ENCODE data around the gene CD99L2. TPM values are rescaled to one million over a fixed set of nuclear protein-coding genes. Genes with fewer than 3 reads are reported as not detected.
"Not testable (repeated sequence)": the region's sequence is repeated elsewhere in the genome, so short reads cannot be mapped to it uniquely, and the experiment has no call there.

CD99L2 gene
- polyA plus RNA-seq, 1 donor = 21.7 TPM

GRCh38 chrX:150841456-150842197, 56.8 kb downstream of the CD99L2 start:
- no peak overlapping the region for H3K4me3 ChIP-seq (ENCODE audit: low read length)
- no peak for DNase-seq
- H3K9me3 ChIP-seq (ENCODE audit: control insufficient read depth, low read depth, low read length) = no peaks in the 10 kb centered on the region
- H3K27me3 ChIP-seq (ENCODE audit: control insufficient read depth, insufficient read depth, low read length) = no peaks in the 10 kb centered on the region
- H3K4me1 ChIP-seq (ENCODE audit: control insufficient read depth, insufficient read depth, low read length) = no peaks in the 10 kb centered on the region
- H3K27ac ChIP-seq (ENCODE audit: low read length) = no peak overlapping the region
- H3K36me3 ChIP-seq (ENCODE audit: control insufficient read depth, insufficient read depth, low read length) = no peaks in the 10 kb centered on the region
- WGBS (ENCODE audit: insufficient coverage, low lambda C conversion rate) = no CpG with 5 or more reads among the region's 6 CpGs

DNA sequence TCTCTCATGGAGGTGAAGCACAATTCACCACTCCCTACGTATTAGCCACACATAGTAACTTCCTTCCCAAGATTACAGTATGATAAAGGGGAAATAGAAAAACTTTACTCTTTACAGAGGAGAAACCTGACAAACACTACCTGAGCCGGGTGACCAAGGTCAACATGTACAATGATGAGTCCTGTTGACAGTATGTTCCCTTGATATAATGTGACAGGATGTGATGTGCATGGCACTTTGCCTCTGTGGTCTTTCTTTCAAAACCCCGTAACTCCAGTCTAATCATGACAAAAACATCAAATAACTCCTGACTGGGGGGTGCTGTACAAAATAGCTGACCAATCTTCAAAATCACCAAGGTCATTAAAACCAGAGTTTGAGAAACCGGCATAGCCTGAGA, 60.6 kb downstream of the CD99L2 start:
- H3K4me3 ChIP-seq (ENCODE audit: low read length) = no peak overlapping the region
- H3K9me3 ChIP-seq (ENCODE audit: control insufficient read depth, low read depth, low read length) = no peaks in the 10 kb centered on the region
- no CpG with 5 or more reads among the region's 4 CpGs for WGBS (ENCODE audit: insufficient coverage, low lambda C conversion rate)
- H3K27me3 ChIP-seq (ENCODE audit: control insufficient read depth, insufficient read depth, low read length) = no peaks in the 10 kb centered on the region
- H3K27ac ChIP-seq (ENCODE audit: low read length) = no peak overlapping the region
- DNase-seq = no peak
- no peaks in the 10 kb centered on the region for H3K4me1 ChIP-seq (ENCODE audit: control insufficient read depth, insufficient read depth, low read length)
- H3K36me3 ChIP-seq (ENCODE audit: control insufficient read depth, insufficient read depth, low read length) = no peaks in the 10 kb centered on the region

GRCh38 chrX:150834695-150835094, 63.8 kb downstream of the CD99L2 start:
- DNase-seq = no peak
- 100% methylated on average over 1 of the region's 1 CpG for WGBS (ENCODE audit: insufficient coverage, low lambda C conversion rate)
- Histone ChIP-seq H3K36me3 (ENCODE audit: control insufficient read depth, insufficient read depth, low read length) (no peaks in the 10 kb centered on the region), H3K4me1 (ENCODE audit: control insufficient read depth, insufficient read depth, low read length) (no peaks in the 10 kb centered on the region), H3K4me3 (ENCODE audit: low read length) (no peak overlapping the region), H3K27me3 (ENCODE audit: control insufficient read depth, insufficient read depth, low read length) (no peaks in the 10 kb centered on the region), H3K9me3 (ENCODE audit: control insufficient read depth, low read depth, low read length) (no peaks in the 10 kb centered on the region), H3K27ac (ENCODE audit: low read length) (no peak overlapping the region)

GRCh38 chrX:150833454-150834056, 64.9 kb downstream of the CD99L2 start:
- H3K36me3 ChIP-seq (ENCODE audit: control insufficient read depth, insufficient read depth, low read length) = no peaks in the 10 kb centered on the region
- no peak overlapping the region for H3K27ac ChIP-seq (ENCODE audit: low read length)
- DNase-seq = no peak
- no peaks in the 10 kb centered on the region for H3K9me3 ChIP-seq (ENCODE audit: control insufficient read depth, low read depth, low read length)
- H3K4me1 ChIP-seq (ENCODE audit: control insufficient read depth, insufficient read depth, low read length) = no peaks in the 10 kb centered on the region
- H3K27me3 ChIP-seq (ENCODE audit: control insufficient read depth, insufficient read depth, low read length) = no peaks in the 10 kb centered on the region
- WGBS (ENCODE audit: insufficient coverage, low lambda C conversion rate) = no CpG with 5 or more reads among the region's 1 CpG
- H3K4me3 ChIP-seq (ENCODE audit: low read length) = no peak overlapping the region

DNA sequence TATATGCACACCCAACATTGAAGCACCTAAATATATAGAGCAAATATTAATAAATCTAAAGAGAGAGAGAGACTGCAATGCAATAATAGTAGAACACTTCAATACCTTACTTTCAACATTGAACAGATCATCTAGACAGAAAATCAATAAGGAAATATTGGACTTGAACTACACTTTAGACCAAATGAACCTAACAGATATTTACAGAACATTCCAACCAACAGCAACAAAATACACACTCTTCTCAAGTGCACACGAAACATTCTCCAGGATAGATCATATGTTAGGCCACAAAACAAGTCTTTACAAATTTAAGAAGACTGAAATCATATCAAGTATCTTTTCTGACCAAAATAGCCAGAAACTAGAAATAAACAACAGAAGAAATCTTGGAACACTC, 66.6 kb downstream of the CD99L2 start:
- no peaks in the 10 kb centered on the region for H3K9me3 ChIP-seq (ENCODE audit: control insufficient read depth, low read depth, low read length)
- no CpG with 5 or more reads among the region's 1 CpG for WGBS (ENCODE audit: insufficient coverage, low lambda C conversion rate)
- DNase-seq = no peak
- peaks cover under 1% of the 10 kb centered on the region for H3K36me3 ChIP-seq (ENCODE audit: control insufficient read depth, insufficient read depth, low read length)
- no peaks in the 10 kb centered on the region for H3K27me3 ChIP-seq (ENCODE audit: control insufficient read depth, insufficient read depth, low read length)
- H3K4me3 ChIP-seq (ENCODE audit: low read length) = no peak overlapping the region
- H3K4me1 ChIP-seq (ENCODE audit: control insufficient read depth, insufficient read depth, low read length) = no peaks in the 10 kb centered on the region
- no peak overlapping the region for H3K27ac ChIP-seq (ENCODE audit: low read length)

DNA sequence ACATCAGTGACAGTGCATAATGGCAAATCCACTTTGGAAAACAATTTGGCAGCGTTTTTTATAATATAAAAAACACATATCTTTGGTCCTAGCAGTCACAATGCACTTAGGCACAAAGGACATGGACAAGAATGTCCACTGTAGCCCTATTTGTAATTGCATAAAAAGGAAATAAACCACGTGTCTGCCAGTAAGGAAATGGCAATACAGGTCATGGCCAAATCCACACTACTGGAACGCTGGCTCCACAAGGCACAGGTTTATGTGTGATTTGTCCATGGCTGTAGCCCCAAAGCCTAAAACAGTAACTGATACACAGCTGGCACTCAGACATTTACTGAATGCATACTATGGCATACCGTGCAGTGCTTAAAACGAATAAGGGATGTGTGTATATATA, 69.7 kb downstream of the CD99L2 start:
- no CpG with 5 or more reads among the region's 5 CpGs for WGBS (ENCODE audit: insufficient coverage, low lambda C conversion rate)
- H3K27me3 ChIP-seq (ENCODE audit: control insufficient read depth, insufficient read depth, low read length) = no peaks in the 10 kb centered on the region
- no peaks in the 10 kb centered on the region for H3K4me1 ChIP-seq (ENCODE audit: control insufficient read depth, insufficient read depth, low read length)
- no peak for DNase-seq
- H3K9me3 ChIP-seq (ENCODE audit: control insufficient read depth, low read depth, low read length) = no peaks in the 10 kb centered on the region
- H3K4me3 ChIP-seq (ENCODE audit: low read length) = no peak overlapping the region
- no peak overlapping the region for H3K27ac ChIP-seq (ENCODE audit: low read length)
- peaks cover 3% of the 10 kb centered on the region for H3K36me3 ChIP-seq (ENCODE audit: control insufficient read depth, insufficient read depth, low read length)

DNA sequence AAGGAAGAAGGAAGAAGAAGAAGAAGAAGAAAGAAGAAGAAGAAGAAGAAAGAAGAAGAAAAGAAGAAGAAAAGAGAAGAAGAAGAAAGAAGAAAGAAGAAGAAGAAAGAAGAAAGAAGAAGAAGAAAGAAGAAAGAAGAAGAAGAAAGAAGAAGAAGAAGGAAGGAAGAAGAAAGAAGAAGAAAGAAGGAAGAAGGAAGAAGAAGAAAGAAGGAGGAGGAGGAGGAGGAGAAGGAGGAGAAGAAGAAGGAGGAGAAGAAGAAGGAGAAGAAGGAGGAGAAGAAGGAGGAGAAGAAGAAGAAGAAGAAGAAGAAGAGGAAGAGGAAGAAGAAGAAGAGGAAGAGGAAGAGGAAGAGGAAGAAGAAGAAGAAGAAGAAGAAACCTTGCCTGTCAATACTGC, 74.1 kb downstream of the CD99L2 start:
- H3K27me3 ChIP-seq (ENCODE audit: control insufficient read depth, insufficient read depth, low read length); H3K9me3 ChIP-seq (ENCODE audit: control insufficient read depth, low read depth, low read length); H3K4me3 ChIP-seq (ENCODE audit: low read length); DNase-seq; H3K36me3 ChIP-seq (ENCODE audit: control insufficient read depth, insufficient read depth, low read length); H3K27ac ChIP-seq (ENCODE audit: low read length); H3K4me1 ChIP-seq (ENCODE audit: control insufficient read depth, insufficient read depth, low read length): not testable (repeated sequence)

DNA sequence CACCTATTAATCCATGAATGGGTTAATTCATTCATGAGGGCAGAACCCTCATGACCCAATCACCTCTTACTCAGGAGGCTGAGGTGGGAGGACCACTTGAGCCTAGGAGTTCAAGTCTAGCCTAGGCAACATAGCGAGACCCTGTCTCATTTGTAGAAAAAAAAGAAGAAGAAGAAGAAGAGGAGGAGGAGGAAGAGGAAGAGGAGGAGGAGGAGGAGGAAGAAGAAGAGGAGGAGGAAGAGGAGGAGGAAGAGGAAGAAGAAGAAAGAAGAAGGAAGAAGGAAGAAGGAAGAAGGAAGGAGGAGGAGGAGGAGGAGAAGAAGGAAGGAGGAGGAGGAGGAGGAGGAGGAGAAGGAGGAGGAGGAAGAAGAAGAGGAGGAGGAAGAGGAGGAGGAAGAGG, 74.6 kb downstream of the CD99L2 start:
- not testable (repeated sequence) for H3K9me3 ChIP-seq (ENCODE audit: control insufficient read depth, low read depth, low read length)

DNA sequence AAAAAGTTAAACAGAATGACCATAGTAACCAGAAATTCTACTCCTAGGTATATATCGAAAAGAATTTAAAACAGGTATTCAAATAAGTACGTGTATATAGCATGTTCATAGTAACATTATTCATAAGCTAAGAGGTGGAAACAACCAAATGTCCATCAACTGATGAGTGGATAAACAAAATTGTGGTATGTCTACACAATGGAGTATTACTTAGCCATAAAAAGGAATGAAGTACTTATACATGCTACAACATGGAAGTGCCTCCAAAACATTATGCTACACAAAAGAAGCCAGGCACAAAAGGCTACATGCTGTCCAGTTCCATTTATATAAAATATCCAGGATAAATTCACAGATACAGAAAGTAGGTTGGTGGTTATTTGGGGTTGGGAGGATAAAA, 76.5 kb downstream of the CD99L2 start:
- Histone ChIP-seq H3K36me3 (ENCODE audit: control insufficient read depth, insufficient read depth, low read length) (peaks cover 3% of the 10 kb centered on the region), H3K27ac (ENCODE audit: low read length) (no peak overlapping the region), H3K4me3 (ENCODE audit: low read length) (no peak overlapping the region), H3K9me3 (ENCODE audit: control insufficient read depth, low read depth, low read length) (no peaks in the 10 kb centered on the region), H3K27me3 (ENCODE audit: control insufficient read depth, insufficient read depth, low read length) (no peaks in the 10 kb centered on the region), H3K4me1 (ENCODE audit: control insufficient read depth, insufficient read depth, low read length) (no peaks in the 10 kb centered on the region)
- DNase-seq = no peak
- no CpG with 5 or more reads among the region's 2 CpGs for WGBS (ENCODE audit: insufficient coverage, low lambda C conversion rate)

More for the DNA sequence above, 74.6 kb downstream of the CD99L2 start:
- 100% methylated on average over 1 of the region's 1 CpG for WGBS (ENCODE audit: insufficient coverage, low lambda C conversion rate)
- not testable (repeated sequence) for H3K27me3 ChIP-seq (ENCODE audit: control insufficient read depth, insufficient read depth, low read length); H3K36me3 ChIP-seq (ENCODE audit: control insufficient read depth, insufficient read depth, low read length); H3K27ac ChIP-seq (ENCODE audit: low read length); H3K4me1 ChIP-seq (ENCODE audit: control insufficient read depth, insufficient read depth, low read length); H3K4me3 ChIP-seq (ENCODE audit: low read length); DNase-seq

- H3K9me3 ChIP-seq (ENCODE audit: control insufficient read depth, low read depth, low read length) = no peaks in the 10 kb centered on the region
- H3K27ac ChIP-seq (ENCODE audit: low read length) = no peak overlapping the region
- no peaks in the 10 kb centered on the region for H3K4me1 ChIP-seq (ENCODE audit: control insufficient read depth, insufficient read depth, low read length)
- H3K36me3 ChIP-seq (ENCODE audit: control insufficient read depth, insufficient read depth, low read length) = no peaks in the 10 kb centered on the region
- DNase-seq = no peak
- H3K4me3 ChIP-seq (ENCODE audit: low read length) = no peak overlapping the region
- H3K27me3 ChIP-seq (ENCODE audit: control insufficient read depth, insufficient read depth, low read length) = no peaks in the 10 kb centered on the region
- WGBS (ENCODE audit: insufficient coverage, low lambda C conversion rate) = no CpG with 5 or more reads among the region's 5 CpGs
Measured at GRCh38 chrX:150813922-150814321, 84.5 kb downstream of the CD99L2 start.

GRCh38 chrX:150806827-150807226, 91.6 kb downstream of the CD99L2 start:
- H3K4me1 ChIP-seq (ENCODE audit: control insufficient read depth, insufficient read depth, low read length) = no peaks in the 10 kb centered on the region
- no peak for DNase-seq
- H3K36me3 ChIP-seq (ENCODE audit: control insufficient read depth, insufficient read depth, low read length) = no peaks in the 10 kb centered on the region
- H3K4me3 ChIP-seq (ENCODE audit: low read length) = no peak overlapping the region
- H3K27me3 ChIP-seq (ENCODE audit: control insufficient read depth, insufficient read depth, low read length) = no peaks in the 10 kb centered on the region
- WGBS (ENCODE audit: insufficient coverage, low lambda C conversion rate) = no CpG with 5 or more reads among the region's 1 CpG
- H3K9me3 ChIP-seq (ENCODE audit: control insufficient read depth, low read depth, low read length) = no peaks in the 10 kb centered on the region
- no peak overlapping the region for H3K27ac ChIP-seq (ENCODE audit: low read length)
